H7 (cell line): ENCODE results near the gene ANKRD26. TPM values are rescaled to one million over a fixed set of nuclear protein-coding genes. Genes with fewer than 3 reads are reported as not detected.

Experiments
- DNase-seq: peaks from one replicate; pipeline ENCODE4 v3.0.0; 2012
- H3K27me3 ChIP-seq: 2 replicates; pipeline ENCODE4 v1.6.0; 2011; ENCODE audit warnings: mild to moderate bottlenecking, low read length; ENCODE audit not compliant: control insufficient read depth, insufficient read depth
- H3K36me3 ChIP-seq: replicated peaks from 2 replicates; pipeline ENCODE4 v1.5.1; 2011; ENCODE audit warnings: low read length; ENCODE audit not compliant: control insufficient read depth, insufficient read depth
- H3K4me3 ChIP-seq: 2 replicates; pipeline ENCODE4 v1.5.1; 2011; ENCODE audit warnings: low read depth, mild to moderate bottlenecking, control low read depth, low read length, moderate library complexity; ENCODE audit not compliant: insufficient read depth
- total RNA-seq: library from RNA; depleted of rRNA; stranded (reverse); fragments of >200 nt; shearing (Covaris generic); gene quantifications from 2 replicates; pipeline ENCODE4 v1.2.3, GENCODE V29; 2014; rRNA removed

ANKRD26 gene
- 2.2 and 5.3 TPM in 2 replicates for total RNA-seq

- peak; percentile 87 for DNase-seq
- no peaks in the 10 kb centered on the region for H3K27me3 ChIP-seq
- no peaks in the 10 kb centered on the region for H3K36me3 ChIP-seq
- peak within 1 kb of the TSS; percentile 60 for H3K4me3 ChIP-seq
Measured at GRCh38 chr10:27099916-27100812, at the start of gene ANKRD26. ANKRD26 (minus strand) TSS chr10:27100494; CDS start chr10:27100326, 168 bp downstream.

- H3K4me3 ChIP-seq: no peak overlapping the region
- H3K27me3 ChIP-seq: no peaks in the 10 kb centered on the region
- peaks cover 22% of the 10 kb centered on the region for H3K36me3 ChIP-seq
- no peak for DNase-seq
Measured at GRCh38 chr10:27147701-27148100, 47.4 kb upstream of the ANKRD26 start.

- no peaks in the 10 kb centered on the region for H3K27me3 ChIP-seq
- peak; percentile 27 for DNase-seq
- H3K4me3 ChIP-seq: no peak overlapping the region
- H3K36me3 ChIP-seq: peaks cover 22% of the 10 kb centered on the region
Measured at GRCh38 chr10:27145937-27146336, 45.6 kb upstream of the ANKRD26 start.

- no peak for DNase-seq
- H3K36me3 ChIP-seq: peaks cover 23% of the 10 kb centered on the region
- H3K4me3 ChIP-seq: no peak overlapping the region
- H3K27me3 ChIP-seq: no peaks in the 10 kb centered on the region
Measured at GRCh38 chr10:27143686-27144085, 43.4 kb upstream of the ANKRD26 start.

GRCh38 chr10:27138277-27138676, 38.0 kb upstream of the ANKRD26 start:
- Histone ChIP-seq H3K4me3 (no peak overlapping the region), H3K27me3 (no peaks in the 10 kb centered on the region), H3K36me3 (peaks cover 14% of the 10 kb centered on the region)
- no peak for DNase-seq

GRCh38 chr10:27134371-27134770, 34.1 kb upstream of the ANKRD26 start:
- H3K4me3 ChIP-seq: no peak overlapping the region
- DNase-seq: no peak
- H3K36me3 ChIP-seq: peaks cover 24% of the 10 kb centered on the region
- H3K27me3 ChIP-seq: no peaks in the 10 kb centered on the region

- Histone ChIP-seq H3K27me3 (no peaks in the 10 kb centered on the region), H3K4me3 (no peak overlapping the region), H3K36me3 (peaks cover 13% of the 10 kb centered on the region)
- no peak for DNase-seq
Measured at GRCh38 chr10:27108165-27108564, 7.9 kb upstream of the ANKRD26 start.

- Histone ChIP-seq H3K27me3 (no peaks in the 10 kb centered on the region), H3K36me3 (no peaks in the 10 kb centered on the region; the same call in 1 of the 2 replicates), H3K4me3 (no peak overlapping the region)
- no peak for DNase-seq
Measured at GRCh38 chr10:27104919-27105318, 4.6 kb upstream of the ANKRD26 start.

GRCh38 chr10:27100813-27101347, 586 bp upstream of the ANKRD26 start:
- Histone ChIP-seq H3K4me3 (peak overlapping the region; percentile 60), H3K36me3 (no peaks in the 10 kb centered on the region), H3K27me3 (no peaks in the 10 kb centered on the region)
- DNase-seq: no peak

- H3K4me3 ChIP-seq: peak overlapping the region; percentile 60
- no peaks in the 10 kb centered on the region for H3K36me3 ChIP-seq
- DNase-seq: no peak
- H3K27me3 ChIP-seq: no peaks in the 10 kb centered on the region
Measured at GRCh38 chr10:27099448-27099847, 846 bp downstream of the ANKRD26 start.

- Histone ChIP-seq H3K4me3 (no peak overlapping the region), H3K36me3 (no peaks in the 10 kb centered on the region; the same call in 1 of the 2 replicates), H3K27me3 (no peaks in the 10 kb centered on the region)
- DNase-seq: no peak
Measured at GRCh38 chr10:27088119-27089044, 11.9 kb downstream of the ANKRD26 start.

- Histone ChIP-seq H3K36me3 (peaks cover 1% of the 10 kb centered on the region), H3K27me3 (no peaks in the 10 kb centered on the region), H3K4me3 (no peak overlapping the region)
- DNase-seq: peak; percentile 62
Measured at GRCh38 chr10:27072436-27073114, 27.7 kb downstream of the ANKRD26 start.

- Histone ChIP-seq H3K27me3 (no peaks in the 10 kb centered on the region), H3K36me3 (no peaks in the 10 kb centered on the region; the same call in 1 of the 2 replicates), H3K4me3 (no peak overlapping the region)
- no peak for DNase-seq
Measured at GRCh38 chr10:27068217-27068891, 31.9 kb downstream of the ANKRD26 start.
